T-helper 17 cell (primary cell): ENCODE results near the gene SEMA4D. TPM values are rescaled to one million over a fixed set of nuclear protein-coding genes. Genes with fewer than 3 reads are reported as not detected.
A peak's percentile ranks its signal among the peaks of the same experiment; 100 is the strongest.

ENCODE experiments used
- ATAC-seq: fragments of 150-1000 bp; cut with Tn5 transposase; 2 replicates; pipeline ENCODE4 v1.10.0; 2021; ENCODE audit warnings: mild to moderate bottlenecking, moderate library complexity
- DNase-seq, 3 donors: peaks; one replicate each; pipeline versions ENCODE4 v3.0.0 to v3.0.0-alpha.2; 2020 to 2021
- H3K9me3 ChIP-seq: one replicate; pipeline ENCODE4 v1.7.0; 2013; ENCODE audit warnings: low read length, mild to moderate bottlenecking; ENCODE audit not compliant: control insufficient read depth, poor library complexity, severe bottlenecking
- H3K27ac Mint-ChIP-seq: one replicate; pipeline ENCODE4 v1.8.0; 2022; ENCODE audit warnings: mild to moderate bottlenecking, moderate library complexity, mixed read lengths
- H3K27me3 Mint-ChIP-seq: one replicate; pipeline ENCODE4 v1.8.0; 2022; ENCODE audit warnings: mixed read lengths
- H3K36me3 Mint-ChIP-seq: one replicate; pipeline ENCODE4 v1.8.0; 2022; ENCODE audit warnings: low read depth, mixed read lengths
- H3K4me1 Mint-ChIP-seq: one replicate; pipeline ENCODE4 v1.8.0; 2022; ENCODE audit warnings: mild to moderate bottlenecking, mixed read lengths
- H3K4me3 Mint-ChIP-seq: one replicate; pipeline ENCODE4 v1.8.0; 2022; ENCODE audit warnings: mild to moderate bottlenecking, moderate library complexity, mixed read lengths
- total RNA-seq, 4 donors: library from RNA in 2 of 4; stranded (reverse) in 2 of 4; gene quantifications; one replicate each; pipeline ENCODE4 v1.2.3 and lab custom pipeline; 2022 to 2026

SEMA4D gene
- total RNA-seq, 2 donors from 2014 or later = 250 to 312 TPM

- Mint-ChIP-seq H3K36me3 (peaks cover 13% of the 10 kb centered on the region), H3K4me1 (peaks cover 67% of the 10 kb centered on the region), H3K27me3 (no peaks in the 10 kb centered on the region), H3K4me3 (peak overlapping the region; percentile 82), H3K27ac (peak overlapping the region; percentile 98)
- H3K9me3 ChIP-seq = no peaks in the 10 kb centered on the region
- ATAC-seq = no peak
- DNase-seq = no peak
These were observed 51.5 kb downstream of the SEMA4D start for GRCh38 chr9:89446261-89446960.

- ATAC-seq = no peak
- Mint-ChIP-seq H3K4me3 (peak overlapping the region; percentile 82), H3K36me3 (peaks cover 13% of the 10 kb centered on the region), H3K27ac (peak overlapping the region; percentile 98), H3K27me3 (no peaks in the 10 kb centered on the region), H3K4me1 (peaks cover 67% of the 10 kb centered on the region)
- H3K9me3 ChIP-seq = no peaks in the 10 kb centered on the region
- no peak for DNase-seq
These were observed 52.1 kb downstream of the SEMA4D start for GRCh38 chr9:89445801-89446251.

DNA sequence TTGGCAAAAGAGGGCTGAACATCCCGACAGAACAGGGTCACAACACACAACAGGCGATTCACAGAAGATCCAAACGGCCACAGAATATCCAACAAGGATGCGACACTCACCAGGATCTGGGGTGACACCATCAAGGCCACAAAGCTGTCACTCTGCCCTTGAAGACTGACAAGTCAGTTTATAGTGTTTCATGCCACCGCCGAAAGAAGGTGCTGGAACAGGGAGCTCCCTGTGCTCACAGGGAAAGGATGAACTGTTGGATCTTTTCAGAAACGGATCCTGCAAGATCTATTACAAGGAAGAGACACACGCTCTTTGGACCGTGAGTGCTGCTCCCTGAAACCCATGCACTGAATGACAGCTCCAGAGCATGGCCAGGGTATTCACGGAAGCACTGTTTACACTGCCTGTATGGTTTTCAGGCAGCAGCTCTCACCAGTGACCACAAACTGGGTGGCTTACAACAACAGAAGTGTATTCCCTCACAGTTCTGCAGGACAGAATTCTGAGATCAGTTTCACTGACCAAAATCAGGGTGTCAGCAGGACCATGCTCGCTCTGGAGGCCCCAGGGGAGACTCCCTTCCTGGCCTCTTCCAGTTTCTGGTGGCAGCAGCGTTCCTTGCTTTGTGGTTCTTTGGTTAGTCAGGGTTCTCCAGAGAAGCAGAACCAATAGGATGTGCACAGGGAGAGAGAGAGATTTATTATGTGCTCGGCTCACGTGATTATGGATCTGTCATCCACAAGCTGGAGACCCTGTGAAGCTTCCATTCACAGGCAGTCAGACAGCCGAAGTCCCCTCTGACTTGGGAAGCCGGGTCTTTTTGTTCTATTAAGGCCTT, 52.8 kb downstream of the SEMA4D start:
- DNase-seq (no peak), ATAC-seq (no peak)
- Mint-ChIP-seq H3K4me3 (peak overlapping the region; percentile 89), H3K27me3 (no peaks in the 10 kb centered on the region), H3K36me3 (peaks cover 13% of the 10 kb centered on the region), H3K4me1 (peaks cover 68% of the 10 kb centered on the region), H3K27ac (peak overlapping the region; percentile 98)
- no peaks in the 10 kb centered on the region for H3K9me3 ChIP-seq

GRCh38 chr9:89444274-89444673, 53.6 kb downstream of the SEMA4D start:
- peak overlapping the region; percentile 89 for H3K4me3 Mint-ChIP-seq
- H3K4me1 Mint-ChIP-seq = peaks cover 67% of the 10 kb centered on the region
- peak in 2 of 3 donors; percentile 37 to 47 for DNase-seq
- peaks cover 10% of the 10 kb centered on the region for H3K36me3 Mint-ChIP-seq
- no peaks in the 10 kb centered on the region for H3K27me3 Mint-ChIP-seq
- ATAC-seq = peak; percentile 94
- H3K9me3 ChIP-seq = no peaks in the 10 kb centered on the region
- peak overlapping the region; percentile 98 for H3K27ac Mint-ChIP-seq

GRCh38 chr9:89442981-89443814, 54.7 kb downstream of the SEMA4D start:
- DNase-seq = no peak
- peaks cover 10% of the 10 kb centered on the region for H3K36me3 Mint-ChIP-seq
- H3K27ac Mint-ChIP-seq = peak overlapping the region; percentile 98
- peaks cover 63% of the 10 kb centered on the region for H3K4me1 Mint-ChIP-seq
- H3K4me3 Mint-ChIP-seq = no peak overlapping the region
- ATAC-seq = no peak
- H3K27me3 Mint-ChIP-seq = no peaks in the 10 kb centered on the region
- H3K9me3 ChIP-seq = no peaks in the 10 kb centered on the region

- Mint-ChIP-seq H3K36me3 (peaks cover 10% of the 10 kb centered on the region), H3K27me3 (no peaks in the 10 kb centered on the region), H3K4me1 (peaks cover 65% of the 10 kb centered on the region), H3K4me3 (no peak overlapping the region), H3K27ac (peak overlapping the region; percentile 92)
- DNase-seq (no peak), ATAC-seq (no peak)
- no peaks in the 10 kb centered on the region for H3K9me3 ChIP-seq
These were observed 55.4 kb downstream of the SEMA4D start for GRCh38 chr9:89442501-89442978.

- Mint-ChIP-seq H3K4me1 (peaks cover 66% of the 10 kb centered on the region), H3K36me3 (peaks cover 10% of the 10 kb centered on the region), H3K4me3 (peak overlapping the region; percentile 50), H3K27ac (peak overlapping the region; percentile 92), H3K27me3 (no peaks in the 10 kb centered on the region)
- no peak for ATAC-seq
- no peak for DNase-seq
- no peaks in the 10 kb centered on the region for H3K9me3 ChIP-seq
These were observed 55.9 kb downstream of the SEMA4D start for GRCh38 chr9:89441986-89442385.

DNA sequence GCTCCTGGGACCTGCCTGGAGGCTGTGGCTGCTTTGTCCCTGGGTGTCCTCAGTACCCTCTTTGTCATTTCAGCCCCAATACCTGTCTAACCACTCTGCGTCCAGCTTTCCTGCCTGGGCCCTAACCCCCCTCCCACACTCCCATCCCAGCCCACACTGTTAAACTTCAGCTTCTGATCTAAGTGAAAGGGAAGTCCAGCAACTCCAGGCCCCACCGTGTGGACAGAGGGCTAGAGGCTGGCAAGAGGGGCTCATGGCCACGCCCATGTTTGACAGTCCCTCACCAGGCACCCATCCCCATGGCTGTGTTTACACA, 56.3 kb downstream of the SEMA4D start:
- no peaks in the 10 kb centered on the region for H3K9me3 ChIP-seq
- Mint-ChIP-seq H3K27ac (peak overlapping the region; percentile 92), H3K4me1 (peaks cover 70% of the 10 kb centered on the region), H3K27me3 (no peaks in the 10 kb centered on the region), H3K36me3 (peaks cover 10% of the 10 kb centered on the region), H3K4me3 (peak overlapping the region; percentile 50)
- DNase-seq (no peak), ATAC-seq (no peak)

- no peaks in the 10 kb centered on the region for H3K9me3 ChIP-seq
- peak overlapping the region; percentile 64 for H3K4me3 Mint-ChIP-seq
- H3K4me1 Mint-ChIP-seq = peaks cover 73% of the 10 kb centered on the region
- DNase-seq = no peak
- no peak for ATAC-seq
- H3K27me3 Mint-ChIP-seq = no peaks in the 10 kb centered on the region
- H3K27ac Mint-ChIP-seq = peak overlapping the region; percentile 92
- peaks cover 9% of the 10 kb centered on the region for H3K36me3 Mint-ChIP-seq
These were observed 56.8 kb downstream of the SEMA4D start for GRCh38 chr9:89440951-89441654.

- peak; percentile 8 for ATAC-seq
- DNase-seq = no peak
- Mint-ChIP-seq H3K36me3 (peaks cover 6% of the 10 kb centered on the region), H3K4me1 (peaks cover 72% of the 10 kb centered on the region), H3K4me3 (peak overlapping the region; percentile 64), H3K27me3 (no peaks in the 10 kb centered on the region), H3K27ac (peak overlapping the region; percentile 92)
- no peaks in the 10 kb centered on the region for H3K9me3 ChIP-seq
These were observed 57.4 kb downstream of the SEMA4D start for GRCh38 chr9:89440548-89440947.

- ATAC-seq (no peak), DNase-seq (no peak)
- H3K36me3 Mint-ChIP-seq = peaks cover 6% of the 10 kb centered on the region
- no peaks in the 10 kb centered on the region for H3K9me3 ChIP-seq
- peak overlapping the region; percentile 64 for H3K4me3 Mint-ChIP-seq
- H3K4me1 Mint-ChIP-seq = peaks cover 71% of the 10 kb centered on the region
- no peaks in the 10 kb centered on the region for H3K27me3 Mint-ChIP-seq
- H3K27ac Mint-ChIP-seq = peak overlapping the region; percentile 92
These were observed 57.9 kb downstream of the SEMA4D start for GRCh38 chr9:89440046-89440445.

DNA sequence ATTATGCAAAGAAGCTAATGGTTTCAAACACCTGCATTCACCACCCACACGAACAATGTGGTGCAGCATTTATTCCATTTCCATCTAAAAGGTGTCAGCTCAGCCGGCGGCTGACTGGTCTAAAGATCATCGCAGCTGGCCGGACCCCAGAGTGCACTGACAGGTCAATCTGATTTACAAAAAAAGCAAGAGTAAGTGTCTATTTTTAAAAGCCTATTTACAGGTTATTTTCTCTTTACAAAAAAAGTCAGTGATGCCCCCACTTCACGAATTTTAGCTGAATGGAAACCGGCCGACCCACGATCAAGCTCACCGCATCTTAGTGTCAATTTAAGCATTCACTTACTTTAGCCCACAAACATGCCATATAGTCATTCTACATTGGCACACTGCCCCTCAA, 58.3 kb downstream of the SEMA4D start:
- DNase-seq = no peak
- Mint-ChIP-seq H3K36me3 (peaks cover 4% of the 10 kb centered on the region), H3K27me3 (no peaks in the 10 kb centered on the region)

More for the DNA sequence above, 58.3 kb downstream of the SEMA4D start:
- Mint-ChIP-seq H3K4me3 (peak overlapping the region; percentile 64), H3K4me1 (peaks cover 70% of the 10 kb centered on the region), H3K27ac (peak overlapping the region; percentile 92)
- no peaks in the 10 kb centered on the region for H3K9me3 ChIP-seq
- no peak for ATAC-seq
